Heart left ventricle (tissue), 13 donors: Measurements from ENCODE around the gene PDE10A.

Experiments used
- CTCF ChIP-seq, 12 donors: fragments of 200-600 bp; sonication (generic) in 4 of 12; IDR thresholded peaks; one replicate each; pipeline versions ENCODE4 v1.5.0 to v1.8.0; 2018 to 2022; ENCODE audit warnings: antibody characterized with exemption in 12 of 12, mild to moderate bottlenecking in 5 of 12
- POLR2A ChIP-seq, 2 donors: fragments of 450-650 bp; IDR thresholded peaks; one replicate each; pipeline ENCODE4 v1.6.1; 2017; ENCODE audit warnings: antibody characterized with exemption in 2 of 2, mild to moderate bottlenecking in 2 of 2, moderate library complexity in 2 of 2
- donor health status: ischemic (EF 13 %, LVEDD 7.1; RV severe dilation, severe dysfunction).
- donor health status: DM: no; HTN: yes; CAD: no.
- donor health status: DM: no; HTN: no; CAD: no.
- donor health status: ischemic (EF 25% LVEDD 6.9; RV normal size, moderate dysfunction).
- donor health status: ischemic (EF 25% LVEDD 5.7; RV mildly dilated, moderate dysfunction).
- donor health status: ischemic (EF 35%, LVEDD 5.7; RV mildly dilated, moderate dysfunction).
- donor health status: nonischemic (EF 11% LVEDD 7.7; RV severe dilation, severe dysfunction).
- donor health status: DM: yes; HTN: yes; CAD: no.
- donor health status: PGD.
- donor health status: ischemic (EF 29% LVEDD 5.4; RV normal size, mild dysfunction).
- donor health status: nonischemic (EF 23%, LVEDD 6.1; RV moderate dilation, normal function).

- TF ChIP-seq CTCF (IDR thresholded peaks at IDR 0.05) = no peak
- TF ChIP-seq POLR2A (IDR thresholded peaks at IDR 0.05) = no peak
These were observed 1.4 kb downstream of the PDE10A start for GRCh38 chr6:165661664-165662025.
